ENCODE data around the gene ASIC5. TPM values are rescaled to one million over a fixed set of nuclear protein-coding genes. Genes with fewer than 3 reads are reported as not detected.
"Not testable (repeated sequence)": the region's sequence is repeated elsewhere in the genome, so short reads cannot be mapped to it uniquely, and the experiment has no call there.

ASIC5 gene
- total RNA-seq, 1 experiment from 2014 or later = not detected

DNA sequence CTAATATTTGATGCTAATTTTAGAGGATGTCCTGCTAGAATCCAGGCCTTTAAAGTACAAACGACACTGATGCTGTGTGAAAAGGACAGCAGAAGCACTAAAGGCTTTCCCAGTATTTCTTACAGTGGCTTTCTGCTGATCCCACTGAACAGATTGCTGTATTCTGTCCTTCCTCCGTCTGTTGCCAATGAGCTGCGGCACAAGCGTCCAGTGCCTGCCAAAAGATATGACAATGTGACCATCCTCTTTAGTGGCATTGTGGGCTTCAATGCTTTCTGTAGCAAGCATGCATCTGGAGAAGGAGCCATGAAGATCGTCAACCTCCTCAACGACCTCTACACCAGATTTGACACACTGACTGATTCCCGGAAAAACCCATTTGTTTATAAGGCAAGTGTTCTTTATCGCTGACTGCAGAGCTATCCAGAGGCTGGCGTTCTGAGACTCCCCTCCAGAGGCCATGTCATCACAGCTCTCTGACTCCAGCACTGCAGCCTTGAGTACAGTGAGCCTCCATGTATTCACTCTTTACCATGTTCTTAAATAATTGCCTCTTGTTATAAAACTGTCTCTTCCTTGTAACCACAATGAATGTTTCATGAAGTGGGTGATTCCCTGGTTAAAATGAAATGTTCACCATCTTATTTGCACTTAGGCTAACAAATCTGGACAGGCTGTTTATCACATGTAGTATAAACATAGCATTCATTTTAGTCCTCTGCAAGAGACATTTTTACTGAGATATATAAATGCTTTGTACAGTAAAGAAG, 63.7 kb downstream of the ASIC5 start:
- no peak for DNase-seq (ENCODE audit: low spot score)

DNA sequence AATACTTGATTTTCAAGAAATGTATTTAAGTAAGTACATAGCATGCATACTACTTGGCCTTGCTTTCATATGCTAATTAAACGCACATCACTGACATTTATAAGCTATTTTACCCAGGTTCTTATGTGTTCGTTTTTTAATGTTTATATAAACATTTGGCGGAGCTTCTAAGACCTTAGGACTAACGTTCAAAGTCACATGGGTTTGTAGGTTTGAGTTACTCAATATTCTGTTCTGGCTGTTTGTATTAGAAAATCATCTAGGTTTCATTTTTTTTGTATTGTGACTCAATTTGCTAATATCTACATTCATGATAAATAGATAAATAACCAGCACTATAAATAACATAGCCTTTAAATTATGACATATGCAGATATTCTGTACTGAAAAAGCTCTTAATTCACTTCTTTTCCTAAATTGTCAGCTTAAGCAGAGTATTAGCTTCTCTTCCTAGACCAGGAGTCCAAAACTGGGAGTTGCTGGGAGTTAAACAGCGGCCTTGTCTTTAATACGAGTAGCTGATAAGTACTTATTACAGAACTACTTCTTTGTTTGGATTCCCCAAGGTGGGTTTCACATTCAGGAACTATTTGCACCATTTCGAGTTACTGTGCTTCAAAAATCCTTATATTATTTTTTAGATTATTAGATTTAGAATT, 65.3 kb downstream of the ASIC5 start:
- no peak for DNase-seq (ENCODE audit: low spot score)

DNA sequence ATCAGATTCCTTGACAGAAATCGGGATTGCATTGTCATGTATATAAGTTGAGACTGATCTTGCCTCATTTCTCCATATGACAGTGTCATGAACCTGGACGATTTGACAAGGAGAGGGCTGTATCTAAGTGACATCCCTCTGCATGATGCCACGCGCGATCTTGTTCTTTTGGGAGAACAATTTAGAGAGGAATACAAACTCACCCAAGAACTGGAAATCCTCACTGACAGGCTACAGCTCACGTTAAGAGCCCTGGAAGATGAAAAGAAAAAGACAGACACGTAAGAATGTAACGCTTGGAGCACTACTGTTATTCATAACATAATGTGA, 66.3 kb downstream of the ASIC5 start:
- no peak for DNase-seq (ENCODE audit: low spot score)

- DNase-seq (ENCODE audit: low spot score) = no peak
Measured at GRCh38 chr4:155799116-155799793, 66.8 kb downstream of the ASIC5 start.

DNA sequence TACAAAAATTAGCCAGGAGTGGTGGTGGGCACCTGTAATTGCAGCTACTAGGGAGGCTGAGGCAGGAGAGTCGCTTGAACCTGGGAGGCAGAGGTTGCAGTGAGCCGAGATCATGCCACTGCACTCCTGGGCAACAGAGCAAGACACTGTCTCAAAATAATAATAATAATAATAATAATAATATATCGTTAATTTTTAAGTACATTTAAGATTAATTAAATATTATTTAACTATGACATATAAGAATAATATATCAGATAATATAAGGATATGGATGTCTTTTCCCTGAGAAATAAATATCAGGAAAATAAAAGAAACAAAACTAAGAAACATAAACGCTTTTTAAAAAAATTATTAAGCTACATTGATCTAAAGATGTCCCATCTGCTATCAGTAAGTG, 68.5 kb downstream of the ASIC5 start:
- not testable (repeated sequence) for DNase-seq (ENCODE audit: low spot score)

DNA sequence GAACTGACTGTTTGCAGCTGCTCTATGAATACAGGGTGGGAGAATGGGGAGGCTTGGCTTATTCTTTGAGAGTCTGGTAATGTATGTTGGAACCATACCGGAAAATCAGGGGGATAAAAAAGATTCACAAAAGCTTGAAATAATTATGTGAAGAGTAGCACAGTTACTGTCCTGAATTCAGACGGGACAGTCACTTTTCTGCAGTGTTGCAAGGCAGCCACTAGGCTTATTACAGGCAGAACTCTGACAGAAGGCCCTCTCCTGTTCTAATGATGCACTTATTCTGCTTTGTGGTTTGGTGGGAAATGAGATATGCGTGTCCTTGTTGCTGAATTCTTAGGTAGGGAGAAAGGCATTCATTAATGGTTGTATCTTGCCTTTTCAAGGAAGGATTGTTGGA, 70.1 kb downstream of the ASIC5 start:
- peak; percentile 63 for DNase-seq (ENCODE audit: low spot score)

GRCh38 chr4:155794589-155795236, 71.4 kb downstream of the ASIC5 start:
- no peak for DNase-seq (ENCODE audit: low spot score)

DNA sequence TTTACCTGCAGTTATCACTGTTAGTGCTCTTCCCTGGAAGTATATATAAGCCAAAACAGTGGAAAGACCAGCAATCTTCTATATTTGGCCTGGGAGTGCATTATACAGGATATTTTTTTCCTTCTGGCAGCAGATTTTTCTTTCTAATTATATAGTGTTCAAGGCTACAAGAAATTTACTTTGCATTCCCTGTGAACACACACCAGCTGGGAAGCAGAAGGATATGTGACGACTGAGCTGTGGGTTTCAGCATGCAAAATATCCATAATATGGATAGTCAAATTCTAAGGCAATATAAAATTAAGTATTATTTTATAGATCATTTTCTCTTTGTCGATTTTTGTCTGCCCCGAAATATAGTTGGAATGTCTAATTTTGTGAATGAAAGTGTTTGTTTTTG, 76.1 kb downstream of the ASIC5 start:
- no peak for DNase-seq (ENCODE audit: low spot score)

DNA sequence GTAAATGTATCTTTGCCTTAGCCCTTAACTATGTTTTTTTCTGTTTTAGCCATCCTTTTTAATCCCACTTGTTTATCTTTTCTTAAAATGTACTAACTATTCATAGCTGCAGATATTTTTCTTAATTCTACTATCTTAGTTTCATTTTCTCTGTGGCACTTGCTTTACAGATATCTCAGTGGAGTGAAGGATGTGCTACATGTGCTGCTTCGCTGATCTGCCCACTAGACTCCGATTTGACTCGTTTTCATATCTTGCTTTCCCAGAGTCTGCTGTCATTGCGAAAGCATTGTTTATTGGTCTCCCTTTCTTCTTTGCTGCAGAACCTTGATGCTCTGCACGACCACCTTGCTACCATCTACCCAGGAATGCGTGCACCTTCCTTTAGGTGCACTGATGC, 76.7 kb downstream of the ASIC5 start:
- DNase-seq (ENCODE audit: low spot score) = no peak

DNA sequence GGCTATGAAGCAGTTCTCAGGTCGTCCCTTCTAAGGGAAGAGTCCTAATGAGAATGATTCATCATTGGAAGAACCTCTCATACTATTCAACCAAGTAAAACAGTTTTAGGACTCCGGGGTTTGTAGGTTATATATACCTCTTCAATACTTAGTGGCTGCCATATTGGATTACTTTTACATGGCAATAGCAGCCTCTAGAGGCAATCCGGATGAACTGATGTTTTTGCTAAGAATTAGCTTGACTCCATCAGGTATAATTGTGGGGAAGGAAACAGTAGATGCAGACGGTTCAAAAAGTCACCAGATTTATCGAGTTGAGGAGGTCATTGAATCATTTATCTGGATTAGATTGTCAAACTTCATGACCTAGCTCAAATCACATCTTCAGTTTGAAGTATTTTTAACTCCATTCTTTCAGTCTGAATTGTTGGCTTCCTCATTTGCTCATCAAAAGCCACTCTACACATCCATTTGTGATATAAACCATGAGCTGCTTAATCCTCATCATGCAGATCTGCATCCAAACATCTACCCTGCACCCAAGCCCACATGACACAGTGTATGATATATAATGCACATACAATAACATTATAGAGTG, 78.9 kb downstream of the ASIC5 start:
- DNase-seq (ENCODE audit: low spot score) = peak; percentile 80

- no peak for DNase-seq (ENCODE audit: low spot score)
Measured at GRCh38 chr4:155785828-155786227, 80.2 kb downstream of the ASIC5 start.

GRCh38 chr4:155784637-155785036, 81.4 kb downstream of the ASIC5 start:
- DNase-seq (ENCODE audit: low spot score) = no peak

GRCh38 chr4:155781249-155781831, 84.7 kb downstream of the ASIC5 start:
- DNase-seq (ENCODE audit: low spot score) = no peak

DNA sequence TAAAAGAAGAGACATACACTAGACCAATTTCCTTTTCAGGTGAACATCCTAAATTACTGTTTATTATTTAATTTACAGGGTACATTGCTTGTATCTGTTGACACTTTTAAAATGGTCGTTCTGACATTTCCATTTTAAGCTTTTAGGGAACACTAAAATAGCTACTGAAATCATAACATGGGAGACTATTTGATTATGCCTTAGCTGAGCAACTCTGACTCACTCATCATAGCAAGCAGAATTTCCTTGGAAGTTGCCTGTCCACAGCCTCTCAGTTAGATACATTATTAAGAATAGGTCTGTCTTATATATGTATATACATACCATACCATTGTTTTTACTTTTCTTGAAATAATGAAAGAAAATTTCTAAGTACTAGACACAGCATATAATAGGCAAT, 85.3 kb downstream of the ASIC5 start:
- no peak for DNase-seq (ENCODE audit: low spot score)

Other genes with a start within 250 kb of the ASIC5 start
- gene GUCY1A1, start 199.4 kb downstream of the ASIC5 start, total RNA-seq (2014; rRNA removed; shearing (Covaris generic)) = 0.21 and 0.61 TPM in 2 replicates
- gene GUCY1B1, start 107.3 kb downstream of the ASIC5 start, total RNA-seq (2014; rRNA removed; shearing (Covaris generic)) = not detected in 2 replicates
- gene TDO2, start 37.4 kb upstream of the ASIC5 start, total RNA-seq (2014; rRNA removed; shearing (Covaris generic)) = 0.13 and 0.64 TPM in 2 replicates
- gene CTSO, start 87.6 kb upstream of the ASIC5 start, total RNA-seq (2014; rRNA removed; shearing (Covaris generic)) = 1.3 and 1.7 TPM in 2 replicates